HG03378 (cell line): ENCODE data around the gene ROR1.

Experiments
- ATAC-seq: cut with Tn5 transposase; IDR thresholded peaks from one replicate; pipeline ENCODE4 v1.9.1; 2021; ENCODE audit warnings: mild to moderate bottlenecking, moderate library complexity; ENCODE audit not compliant: unreplicated experiment

Gene ROR1

DNA sequence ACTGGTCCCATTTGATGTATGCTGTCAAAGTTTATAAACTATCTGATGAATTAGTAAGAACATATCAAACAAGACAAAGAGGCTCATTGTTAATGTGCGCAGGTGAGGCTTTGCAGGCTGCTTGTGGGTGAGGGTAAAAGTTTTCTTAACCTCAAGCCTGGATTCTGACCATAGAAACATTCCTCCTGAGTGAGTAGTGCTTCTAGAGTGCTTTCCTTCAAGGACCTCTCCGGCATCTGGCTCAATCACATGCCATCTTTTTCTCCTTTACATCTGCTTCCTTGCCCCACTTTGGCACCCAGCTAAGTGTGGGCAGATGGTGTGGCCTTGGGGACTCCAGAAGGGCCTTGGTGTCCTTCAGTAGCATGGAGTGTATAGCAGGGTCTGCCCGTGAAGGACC lies 104.0 kb downstream of the ROR1 start:
- no peak for ATAC-seq

DNA sequence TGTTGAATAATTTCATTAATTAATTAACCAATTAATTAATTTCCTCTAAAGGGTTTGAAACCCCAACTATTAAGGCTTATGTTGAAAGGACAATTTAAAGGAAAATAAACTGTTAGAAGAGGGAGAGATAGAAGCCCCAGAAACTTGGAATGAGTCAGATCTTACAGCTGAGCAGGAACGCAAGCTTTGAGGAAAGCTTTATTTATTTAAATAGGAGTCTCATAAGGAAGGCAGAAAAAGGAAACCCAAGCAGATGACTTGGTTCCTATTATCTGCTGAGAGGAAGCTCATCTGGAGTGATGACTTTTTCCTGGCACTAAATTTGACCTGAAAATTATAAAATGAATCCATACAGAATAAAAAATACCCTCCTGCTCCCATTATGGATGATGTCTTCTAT lies 105.1 kb downstream of the ROR1 start:
- ATAC-seq = no peak

DNA sequence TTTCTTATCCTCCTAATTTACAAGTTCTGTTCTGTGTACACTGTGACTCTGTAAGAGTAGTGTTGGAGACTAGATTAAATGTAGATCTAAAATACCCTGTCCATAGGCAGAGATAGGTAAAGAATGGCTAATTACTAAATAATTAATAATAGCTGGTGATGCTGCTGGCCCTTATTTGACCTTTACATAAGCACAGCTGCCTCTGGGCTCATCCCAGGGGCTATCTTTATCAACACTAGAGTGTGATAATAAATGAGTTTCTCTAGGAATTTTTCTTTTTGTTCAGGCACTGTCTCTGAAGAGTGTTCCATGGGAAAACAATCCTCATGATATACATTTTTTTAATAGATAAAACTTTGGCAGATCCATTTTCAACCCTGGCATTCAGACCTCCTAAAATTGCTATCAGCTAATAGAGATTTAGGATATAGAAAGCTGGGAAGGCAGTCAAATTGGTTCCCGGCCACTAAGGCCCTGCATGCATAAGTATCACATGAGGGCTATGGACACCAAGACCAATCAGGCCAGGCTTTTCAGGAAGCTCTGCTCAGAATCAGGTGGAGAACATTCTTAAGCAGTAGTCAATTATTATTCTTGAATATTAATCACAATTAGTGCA lies 107.2 kb downstream of the ROR1 start:
- no peak for ATAC-seq

DNA sequence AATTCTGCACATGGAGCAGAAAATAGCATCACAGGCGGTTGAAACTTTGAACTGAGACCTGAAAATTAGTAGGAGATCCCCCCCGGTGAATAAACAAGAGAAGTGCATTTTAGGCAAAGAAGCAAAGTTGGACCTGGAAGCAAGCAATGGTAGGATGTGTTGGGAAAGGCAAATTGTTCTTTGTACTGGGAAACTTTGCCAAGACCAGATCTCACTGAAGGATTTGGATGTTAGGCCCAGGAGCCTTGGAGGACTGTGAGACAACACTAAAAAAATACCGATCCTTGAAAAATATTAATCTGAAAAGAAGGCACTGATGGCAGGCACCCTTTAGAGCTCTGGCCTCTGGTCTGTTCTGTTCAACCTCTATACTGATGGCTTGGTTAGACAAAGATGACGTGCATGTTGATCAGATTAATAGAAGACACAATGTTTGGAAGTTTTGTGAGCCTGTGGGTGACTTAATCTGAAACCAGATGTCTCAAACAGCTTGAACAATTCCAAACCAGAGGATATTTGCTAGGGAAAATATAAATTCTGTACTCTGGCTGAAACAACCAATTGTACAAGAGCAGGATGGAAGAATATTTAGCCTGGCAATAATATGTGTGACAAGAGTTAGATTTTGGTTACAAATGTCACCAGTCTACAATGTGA lies 108.4 kb downstream of the ROR1 start:
- ATAC-seq = no peak

DNA sequence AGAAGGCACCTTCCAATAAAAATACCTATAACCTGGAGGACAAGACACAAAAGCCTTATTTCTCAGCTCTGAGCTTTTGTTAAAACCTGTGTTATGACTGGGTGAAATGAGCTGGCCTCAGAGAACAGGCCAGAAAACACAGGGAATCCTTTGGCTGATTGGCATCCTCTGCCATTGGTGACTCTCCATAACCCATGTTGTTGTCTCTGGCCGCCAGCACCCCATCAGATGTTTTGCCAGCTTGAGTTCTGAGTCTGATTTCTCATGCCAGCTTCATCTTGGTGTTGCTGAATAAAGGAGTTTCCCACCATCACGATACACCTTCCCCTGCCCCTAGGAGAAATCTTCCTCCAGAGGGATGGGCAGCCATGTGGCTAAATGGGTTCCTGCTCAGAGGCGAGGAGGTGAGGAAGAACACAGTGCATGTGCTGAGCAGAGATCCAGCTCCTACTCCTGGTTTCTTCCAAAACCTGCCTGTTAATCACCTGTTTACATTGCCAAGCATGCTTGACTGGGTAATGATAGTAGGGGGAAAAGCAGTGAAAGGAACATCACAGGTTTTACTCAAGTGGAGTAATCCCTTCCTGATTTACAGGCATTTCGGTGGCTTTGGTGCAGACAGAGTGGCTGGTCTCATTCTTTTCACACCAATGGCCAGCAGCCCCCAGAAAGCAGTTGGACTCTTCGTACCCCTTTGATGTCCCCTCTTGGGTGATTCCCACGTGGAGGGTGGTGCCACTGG lies 109.8 kb downstream of the ROR1 start:
- no peak for ATAC-seq

GRCh38 chr1:63884486-63884885 lies 110.7 kb downstream of the ROR1 start:
- no peak for ATAC-seq

DNA sequence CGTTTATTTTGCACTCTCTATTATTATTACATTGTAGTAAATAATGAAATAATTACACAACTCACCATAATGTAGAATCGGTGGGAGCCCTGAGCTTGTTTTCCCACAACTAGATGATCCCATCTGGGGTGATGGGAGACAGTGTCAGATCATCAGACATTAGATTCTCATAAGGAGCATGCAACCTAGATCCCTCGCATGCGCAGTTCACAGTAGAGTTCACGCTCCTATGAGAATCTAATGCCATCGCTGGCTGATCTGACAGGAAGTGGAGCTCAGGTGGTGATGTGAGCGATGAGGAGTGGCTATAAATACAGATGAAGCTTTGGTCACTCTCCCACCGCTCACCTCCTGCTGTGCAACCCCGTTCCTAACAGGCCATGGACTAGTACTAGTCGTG lies 112.1 kb downstream of the ROR1 start:
- no peak for ATAC-seq

DNA sequence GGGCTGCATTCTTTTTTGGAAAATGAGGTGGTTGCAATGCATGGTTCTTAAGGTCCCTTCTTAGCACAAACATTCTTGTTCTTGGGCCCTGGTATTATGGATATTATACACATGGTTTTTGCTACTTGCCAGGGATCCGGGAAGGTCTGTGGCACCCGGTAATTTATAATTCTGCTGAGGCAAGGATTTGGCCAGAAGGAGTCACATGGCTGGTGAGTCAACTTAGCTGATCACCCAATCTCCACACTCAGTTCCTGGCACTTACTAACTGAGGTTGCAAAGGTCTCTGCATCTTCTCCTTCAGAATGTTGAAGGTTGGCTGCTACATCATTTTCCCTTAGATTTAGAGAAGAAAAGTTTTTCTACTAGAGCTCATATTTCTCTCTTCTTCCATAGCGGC lies 112.5 kb downstream of the ROR1 start:
- ATAC-seq = no peak

- ATAC-seq = peak; percentile 33
Measured at GRCh38 chr1:63887809-63888208, 114.0 kb downstream of the ROR1 start.

DNA sequence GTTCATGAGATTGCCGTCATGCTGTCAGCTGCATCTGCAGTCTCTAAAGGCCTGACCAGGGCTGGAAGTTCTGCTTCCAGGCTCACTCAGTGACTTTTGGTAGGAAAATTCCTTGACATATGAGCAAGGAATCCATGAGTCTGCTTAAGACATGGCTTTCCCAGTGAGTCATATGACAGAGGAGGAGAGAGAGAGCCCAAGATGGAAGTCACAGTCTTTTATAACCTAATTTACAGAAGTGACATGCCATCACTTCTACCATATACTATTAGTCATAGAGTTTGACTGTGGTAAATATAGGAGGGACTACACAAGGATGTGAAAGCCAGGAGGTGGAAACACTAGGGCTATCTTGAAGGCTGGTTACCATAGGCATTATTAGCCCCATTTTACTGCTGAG lies 115.2 kb downstream of the ROR1 start:
- no peak for ATAC-seq

DNA sequence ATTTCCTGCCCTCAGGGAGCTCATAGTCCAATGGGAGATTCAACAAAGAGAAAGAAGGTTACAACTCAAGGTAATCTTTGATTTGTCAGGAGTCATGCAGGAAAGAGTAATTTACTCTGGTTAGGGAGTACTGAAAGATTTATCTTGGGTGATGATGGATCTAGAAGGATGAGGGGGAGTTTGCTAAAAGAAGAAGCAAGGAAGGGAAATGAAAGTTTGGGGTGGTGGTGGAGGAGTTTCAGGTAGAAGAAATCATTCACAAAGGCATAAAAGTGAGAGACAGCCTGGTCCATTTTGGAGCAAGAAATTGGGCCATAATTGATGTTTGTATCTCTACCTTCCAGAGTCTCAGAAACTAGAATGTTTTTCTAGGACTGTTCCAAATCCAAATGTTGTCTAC lies 116.7 kb downstream of the ROR1 start:
- ATAC-seq = no peak

GRCh38 chr1:63891060-63891690 lies 117.4 kb downstream of the ROR1 start:
- ATAC-seq = no peak

DNA sequence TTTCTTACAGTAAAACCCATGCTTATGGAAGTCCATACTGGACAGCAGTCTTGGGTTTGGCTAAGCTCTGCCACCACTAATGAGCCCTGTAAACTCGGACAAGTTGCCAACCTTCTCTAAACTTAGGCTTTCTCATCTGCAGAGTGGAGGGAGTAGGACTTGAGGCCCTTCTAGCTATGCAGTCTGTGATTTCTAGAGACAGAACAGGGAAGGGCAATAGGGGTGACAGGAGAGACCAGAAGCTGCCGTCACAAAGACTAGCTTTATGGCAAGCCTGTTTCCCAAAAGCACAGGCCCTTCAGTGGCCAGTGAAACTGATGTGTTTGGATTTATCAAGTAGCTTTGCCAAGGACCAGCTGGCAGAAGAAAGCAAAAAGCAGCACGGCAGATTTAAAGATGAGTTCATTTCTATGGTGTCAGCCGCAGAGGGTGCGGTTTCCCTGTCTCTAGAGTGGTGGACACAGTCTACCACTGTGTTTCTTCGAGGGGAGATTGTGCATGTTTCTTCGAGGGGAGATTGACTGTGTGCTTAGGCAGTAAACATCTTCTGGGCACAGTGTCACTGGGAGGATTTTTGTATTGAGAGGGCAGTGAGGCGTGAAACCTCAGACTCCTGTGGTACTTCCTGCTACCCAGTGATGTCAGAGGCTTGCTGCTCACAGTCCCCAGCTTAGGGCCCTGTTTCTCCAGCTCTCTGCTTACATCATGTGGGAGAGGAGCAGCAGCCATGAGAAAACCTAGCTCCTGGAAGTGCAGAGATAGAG lies 119.0 kb downstream of the ROR1 start:
- ATAC-seq = peak; percentile 98

DNA sequence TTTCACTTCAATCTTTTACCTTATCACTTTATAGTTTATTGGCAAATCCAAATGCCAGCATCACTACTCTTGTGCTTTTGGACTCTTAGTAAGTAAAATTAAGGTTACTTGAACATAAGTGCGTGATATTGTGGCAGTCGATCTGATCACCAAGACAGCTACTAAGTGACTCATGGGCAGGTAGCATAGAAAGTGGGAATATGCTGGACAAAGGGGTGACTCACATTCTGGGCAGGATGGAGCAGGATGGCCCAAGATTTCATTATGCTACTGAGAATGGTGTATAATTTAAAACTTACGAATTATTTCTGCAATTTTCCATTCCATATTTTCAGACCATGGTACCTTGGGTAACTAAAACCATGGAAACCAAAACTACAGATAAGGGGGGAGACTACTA lies 120.2 kb downstream of the ROR1 start:
- ATAC-seq = no peak

- no peak for ATAC-seq
Measured at GRCh38 chr1:63894627-63895265, 120.9 kb downstream of the ROR1 start.

- ATAC-seq = no peak
Measured at GRCh38 chr1:63896755-63897154, 122.9 kb downstream of the ROR1 start.

DNA sequence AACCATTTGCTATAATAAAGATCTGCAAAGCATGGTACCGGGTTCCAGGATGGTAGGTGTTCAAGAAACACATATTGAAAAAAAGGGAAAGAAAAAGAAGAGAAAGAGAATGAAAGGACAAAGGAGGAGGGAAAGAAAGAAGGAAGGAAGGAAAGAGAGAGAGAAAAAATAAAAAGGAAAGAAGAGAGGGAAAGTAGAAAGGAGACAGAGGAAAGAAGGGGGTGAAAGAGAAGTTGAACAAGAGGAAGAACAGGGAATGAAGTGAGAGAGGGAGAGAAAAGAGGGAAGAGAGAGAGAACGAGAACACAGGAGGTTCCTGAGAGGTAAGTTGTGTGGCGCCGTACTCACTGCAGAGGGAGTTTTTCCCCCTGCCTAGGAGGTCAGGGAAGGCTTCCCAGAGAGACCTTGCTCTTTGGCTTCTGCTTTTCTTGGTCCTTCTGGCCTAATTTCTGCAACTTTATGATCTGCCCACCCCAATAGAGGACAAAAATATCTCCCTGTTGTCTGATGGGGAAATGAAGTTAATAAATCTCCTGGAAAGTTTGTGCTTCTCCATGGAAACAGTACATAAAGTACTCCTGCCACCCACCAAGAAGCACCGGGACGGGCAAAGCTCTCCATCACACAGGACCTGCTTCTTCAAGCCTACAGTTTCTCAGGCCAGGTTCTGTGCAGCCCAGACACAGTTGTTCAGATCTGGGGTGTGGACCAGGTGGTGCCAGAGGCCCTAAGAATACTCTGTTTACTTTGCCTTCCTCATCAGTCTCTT lies 124.8 kb downstream of the ROR1 start:
- no peak for ATAC-seq

- ATAC-seq = no peak
Measured at GRCh38 chr1:63901094-63901493, 127.3 kb downstream of the ROR1 start.

- ATAC-seq = no peak
Measured at GRCh38 chr1:63902844-63903589, 129.2 kb downstream of the ROR1 start.
